SU-DHL-6 (cell line): ENCODE measurements around the gene ARHGAP6.

ENCODE experiments used
- H2AFZ ChIP-seq: fragments of 200-600 bp; sonication (generic); 2 replicates; pipeline ENCODE4 v1.6.1; 2014; ENCODE audit warnings: low read depth, mild to moderate bottlenecking, moderate library complexity, mixed read lengths, antibody characterized with exemption, low read length; ENCODE audit not compliant: severe bottlenecking
- H3F3A ChIP-seq: fragments of 200-600 bp; shearing (Covaris generic); 2 replicates; pipeline ENCODE4 v1.6.0; 2016; ENCODE audit warnings: antibody characterized with exemption, mild to moderate bottlenecking; ENCODE audit not compliant: insufficient read depth
- H3K27ac ChIP-seq: fragments of 200-600 bp; sonication (generic); 2 replicates; pipeline ENCODE4 v1.5.1; 2016; ENCODE audit warnings: low read depth, mild to moderate bottlenecking, low read length, moderate library complexity, mixed read lengths
- H3K27me3 ChIP-seq: fragments of 200-600 bp; sonication (generic), shearing (Covaris generic); 2 replicates; pipeline ENCODE4 v1.6.0; 2014; ENCODE audit warnings: mild to moderate bottlenecking, low read length
- H3K36me3 ChIP-seq: fragments of 200-600 bp; sonication (generic); 2 replicates; pipeline ENCODE4 v1.6.1; 2014; ENCODE audit warnings: mild to moderate bottlenecking, low read length, mixed read lengths
- H3K4me2 ChIP-seq: fragments of 300-600, 200-600 bp; shearing (Covaris generic), sonication (generic); 2 replicates; pipeline ENCODE4 v1.6.0; 2014; ENCODE audit warnings: low read length, low read depth, mild to moderate bottlenecking; ENCODE audit not compliant: poor library complexity, severe bottlenecking
- H3K4me3 ChIP-seq: fragments of 200-600 bp; sonication (generic); 2 replicates; pipeline ENCODE4 v1.5.1; 2014; ENCODE audit warnings: antibody characterized with exemption, low read length, mild to moderate bottlenecking, mixed read lengths; ENCODE audit not compliant: insufficient read depth, poor library complexity, severe bottlenecking
- H3K79me2 ChIP-seq: fragments of 200-600 bp; sonication (generic); 2 replicates; pipeline ENCODE4 v1.6.1; 2014; ENCODE audit warnings: mild to moderate bottlenecking, low read length, moderate library complexity; ENCODE audit not compliant: insufficient read depth
- H3K9ac ChIP-seq: fragments of 200-600 bp; sonication (generic); 2 replicates; pipeline ENCODE4 v1.7.0; 2014; ENCODE audit warnings: mild to moderate bottlenecking, low read length
- H3K9me2 ChIP-seq: fragments of 200-600 bp; sonication (generic); replicated peaks from 2 replicates; pipeline ENCODE4 v1.6.1; 2014; ENCODE audit warnings: low read length; ENCODE audit not compliant: insufficient read depth
- H3K9me3 ChIP-seq: fragments of 200-600 bp; sonication (generic); 2 replicates; pipeline ENCODE4 v1.6.1; 2014; ENCODE audit warnings: low read length, mixed read lengths; ENCODE audit not compliant: insufficient read depth
- H4K20me1 ChIP-seq: fragments of 200-600 bp; sonication (generic); 2 replicates; pipeline ENCODE4 v1.6.1; 2014; ENCODE audit warnings: low read depth, mild to moderate bottlenecking, antibody characterized with exemption, low read length, moderate library complexity, mixed read lengths
- CTCF ChIP-seq: fragments of 200-600 bp; sonication (generic); IDR thresholded peaks from one replicate; pipeline ENCODE4 v1.5.1; 2017; ENCODE audit warnings: antibody characterized with exemption, mild to moderate bottlenecking, low read length, moderate library complexity; ENCODE audit not compliant: insufficient read depth, poor library complexity, severe bottlenecking
- EZH2phosphoT487 ChIP-seq: fragments of 200-600 bp; sonication (generic), shearing (Covaris generic); conservative IDR thresholded peaks from 2 replicates; pipeline ENCODE4 v1.6.1; 2018; ENCODE audit warnings: mild to moderate bottlenecking, antibody characterized with exemption, low read length, moderate library complexity, mixed read lengths

The ARHGAP6 gene

GRCh38 chrX:11267425-11267824, 398.3 kb downstream of the ARHGAP6 start:
- Histone ChIP-seq H3K79me2 (no peaks in the 10 kb centered on the region), H3K27me3 (no peaks in the 10 kb centered on the region), H3K9me2 (no peaks in the 10 kb centered on the region), H3K9me3 (no peaks in the 10 kb centered on the region), H3K4me2 (no peak overlapping the region), H3K4me3 (no peak overlapping the region), H3F3A (no peaks in the 10 kb centered on the region), H4K20me1 (no peaks in the 10 kb centered on the region), H3K27ac (no peak overlapping the region), H3K36me3 (no peaks in the 10 kb centered on the region), H3K9ac (no peak overlapping the region), H2AFZ (no peak overlapping the region)
- TF ChIP-seq EZH2phosphoT487 (no peak), CTCF (no peak)

GRCh38 chrX:11266573-11267003, 399.1 kb downstream of the ARHGAP6 start:
- Histone ChIP-seq H3K4me3 (no peak overlapping the region), H4K20me1 (no peaks in the 10 kb centered on the region), H3K4me2 (no peak overlapping the region), H3F3A (no peaks in the 10 kb centered on the region), H3K79me2 (no peaks in the 10 kb centered on the region), H3K36me3 (no peaks in the 10 kb centered on the region), H2AFZ (no peak overlapping the region), H3K9me3 (no peaks in the 10 kb centered on the region), H3K27me3 (no peaks in the 10 kb centered on the region), H3K9ac (no peak overlapping the region), H3K9me2 (no peaks in the 10 kb centered on the region), H3K27ac (no peak overlapping the region)
- no peak for TF ChIP-seq CTCF
- TF ChIP-seq EZH2phosphoT487: no peak

- H3K27me3 ChIP-seq: no peaks in the 10 kb centered on the region
- no peaks in the 10 kb centered on the region for H3K36me3 ChIP-seq
- no peak overlapping the region for H3K4me2 ChIP-seq
- no peaks in the 10 kb centered on the region for H3F3A ChIP-seq
- no peak overlapping the region for H3K27ac ChIP-seq
- TF ChIP-seq CTCF (no peak), EZH2phosphoT487 (no peak)
- H3K9me2 ChIP-seq: no peaks in the 10 kb centered on the region
- H4K20me1 ChIP-seq: no peaks in the 10 kb centered on the region
- H3K9me3 ChIP-seq: no peaks in the 10 kb centered on the region
- no peak overlapping the region for H3K9ac ChIP-seq
- no peak overlapping the region for H3K4me3 ChIP-seq
- no peak overlapping the region for H2AFZ ChIP-seq
- no peaks in the 10 kb centered on the region for H3K79me2 ChIP-seq
Measured at GRCh38 chrX:11265352-11265751, 400.4 kb downstream of the ARHGAP6 start.

- H3K36me3 ChIP-seq: no peaks in the 10 kb centered on the region
- no peak overlapping the region for H3K4me3 ChIP-seq
- H3K27ac ChIP-seq: no peak overlapping the region
- no peaks in the 10 kb centered on the region for H4K20me1 ChIP-seq
- TF ChIP-seq EZH2phosphoT487 (no peak), CTCF (no peak)
- no peak overlapping the region for H2AFZ ChIP-seq
- no peaks in the 10 kb centered on the region for H3K27me3 ChIP-seq
- no peaks in the 10 kb centered on the region for H3K9me3 ChIP-seq
- H3K9ac ChIP-seq: no peak overlapping the region
- no peaks in the 10 kb centered on the region for H3F3A ChIP-seq
- H3K4me2 ChIP-seq: no peak overlapping the region
- H3K9me2 ChIP-seq: no peaks in the 10 kb centered on the region
- H3K79me2 ChIP-seq: no peaks in the 10 kb centered on the region
Measured at GRCh38 chrX:11264925-11265324, 400.8 kb downstream of the ARHGAP6 start.
